GM12892 (cell line): ENCODE results near the gene GLYATL1.

Experiments
- POLR2A ChIP-seq: IDR thresholded peaks from 2 replicates; pipeline ENCODE4 v1.6.1; 2011; ENCODE audit warnings: low read depth, low read length, control low read depth
- POLR2AphosphoS5 ChIP-seq: IDR thresholded peaks from 2 replicates; pipeline ENCODE4 v1.6.1; 2011; ENCODE audit warnings: low read depth, low read length, control low read depth
- TAF1 ChIP-seq: IDR thresholded peaks from 2 replicates; pipeline ENCODE4 v1.6.1; 2011; ENCODE audit warnings: low read depth, mild to moderate bottlenecking, control low read depth, low read length, borderline replicate concordance

GRCh38 chr11:58921778-58922390 lies 17.4 kb upstream of the GLYATL1 start:
- TF ChIP-seq POLR2AphosphoS5 (no peak), POLR2A (no peak), TAF1 (no peak)
